RWPE1 (cell line): ENCODE results near the gene ASIC2.

ENCODE experiments used
- CTCF ChIA-PET: fragments of 350-600 bp; sonication (Branson Sonifier 250); formaldehyde crosslinking; extraction: SDS; loops from one replicate; lab custom pipeline; 2021; lab: Yijun Ruan, JAX
- POLR2A ChIA-PET: fragments of 400-600 bp; formaldehyde crosslinking; extraction: SDS; loops from one replicate; lab custom pipeline; 2020; ENCODE audit warnings: antibody characterized with exemption; ENCODE audit not compliant: low non-redundant PET; lab: Yijun Ruan, JAX
- DNase-seq: peaks from one replicate; pipeline ENCODE4 v3.0.0; 2012; ENCODE audit warnings: low spot score
- H3K27ac ChIP-seq: fragments of 450-650 bp; 2 replicates; pipeline ENCODE4 v1.5.1; 2017
- TF ChIP-seq, protein P1 (sequence below): fragments of 450-650 bp; conservative IDR thresholded peaks from 2 replicates; pipeline ENCODE4 v1.5.1; 2017; ENCODE audit warnings: low read depth, mild to moderate bottlenecking

Gene ASIC2

DNA sequence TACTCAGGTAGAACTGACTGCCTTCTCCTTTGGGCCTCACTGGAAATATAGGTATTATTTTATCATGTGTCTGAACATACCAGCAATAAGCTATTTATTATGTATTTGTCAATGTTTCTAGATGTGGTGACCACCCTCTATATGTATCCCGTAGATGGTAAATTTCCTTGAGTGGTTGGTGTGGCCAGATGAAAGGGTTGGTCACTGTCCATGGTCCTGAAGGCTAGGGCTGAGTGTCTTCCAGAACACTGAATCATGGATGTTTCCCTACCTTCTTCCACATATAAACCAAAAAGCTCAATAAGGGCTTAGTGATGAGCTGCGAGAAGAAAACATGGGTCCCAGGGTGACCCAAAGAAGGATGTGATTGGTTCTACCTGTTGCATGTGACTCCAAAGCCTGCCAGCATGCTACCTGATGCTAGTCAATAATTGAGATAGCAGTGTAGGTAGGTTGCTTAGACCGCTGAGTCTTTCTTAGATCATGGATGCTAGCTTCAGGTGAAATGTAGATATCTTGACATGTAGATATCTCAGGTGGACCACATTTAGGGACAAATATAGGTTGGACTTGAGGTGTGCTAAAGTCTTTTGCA is 150.3 kb downstream of the ASIC2 start:
- CTCF ChIA-PET, result no interaction called here
- peak; percentile 59 for DNase-seq
- TF ChIP-seq, protein P1, sequence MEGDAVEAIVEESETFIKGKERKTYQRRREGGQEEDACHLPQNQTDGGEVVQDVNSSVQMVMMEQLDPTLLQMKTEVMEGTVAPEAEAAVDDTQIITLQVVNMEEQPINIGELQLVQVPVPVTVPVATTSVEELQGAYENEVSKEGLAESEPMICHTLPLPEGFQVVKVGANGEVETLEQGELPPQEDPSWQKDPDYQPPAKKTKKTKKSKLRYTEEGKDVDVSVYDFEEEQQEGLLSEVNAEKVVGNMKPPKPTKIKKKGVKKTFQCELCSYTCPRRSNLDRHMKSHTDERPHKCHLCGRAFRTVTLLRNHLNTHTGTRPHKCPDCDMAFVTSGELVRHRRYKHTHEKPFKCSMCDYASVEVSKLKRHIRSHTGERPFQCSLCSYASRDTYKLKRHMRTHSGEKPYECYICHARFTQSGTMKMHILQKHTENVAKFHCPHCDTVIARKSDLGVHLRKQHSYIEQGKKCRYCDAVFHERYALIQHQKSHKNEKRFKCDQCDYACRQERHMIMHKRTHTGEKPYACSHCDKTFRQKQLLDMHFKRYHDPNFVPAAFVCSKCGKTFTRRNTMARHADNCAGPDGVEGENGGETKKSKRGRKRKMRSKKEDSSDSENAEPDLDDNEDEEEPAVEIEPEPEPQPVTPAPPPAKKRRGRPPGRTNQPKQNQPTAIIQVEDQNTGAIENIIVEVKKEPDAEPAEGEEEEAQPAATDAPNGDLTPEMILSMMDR, result no peak
- no peak overlapping the region for H3K27ac ChIP-seq
- POLR2A ChIA-PET, result no interaction called here

DNA sequence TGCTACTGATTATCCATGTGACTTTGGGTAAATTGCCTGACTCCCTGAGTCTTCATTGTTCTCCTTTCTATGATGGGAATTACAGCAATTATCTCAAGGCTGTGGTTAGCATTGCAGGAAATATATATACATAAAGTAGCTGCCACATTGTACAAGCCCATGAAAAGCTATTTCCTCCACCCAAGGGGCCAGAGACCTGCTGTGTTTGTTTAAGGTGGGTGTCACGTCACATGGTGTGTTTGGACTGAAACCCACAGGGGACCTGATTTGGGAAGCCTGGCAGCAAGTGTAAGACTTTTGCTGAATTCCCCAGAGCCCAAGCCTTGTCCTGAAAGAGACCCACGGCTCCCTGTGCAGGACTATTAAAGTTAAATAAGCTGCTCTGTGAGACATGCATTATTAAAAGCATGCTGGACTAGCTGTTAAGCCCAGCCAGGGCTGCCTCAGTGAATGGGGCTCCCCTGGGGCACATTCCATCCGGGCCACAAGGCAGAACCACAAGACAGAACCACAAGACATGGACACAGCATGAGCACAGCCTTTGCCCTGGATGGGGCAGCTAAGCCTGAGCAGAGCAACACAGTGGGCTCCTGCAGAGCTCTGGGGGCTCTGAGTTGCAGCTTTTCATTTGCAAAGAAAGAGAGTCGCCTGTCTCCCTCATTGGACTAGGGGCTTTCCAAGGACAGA is 152.5 kb downstream of the ASIC2 start:
- POLR2A ChIA-PET, result no interaction called here
- CTCF ChIA-PET, result interaction anchor here (0.7 kb wide), 1 partner anchor 8 kb away, joined by 3 read pairs; no protein-coding TSS in a partner anchor
- TF ChIP-seq, protein P1, result no peak
- H3K27ac ChIP-seq, result no peak overlapping the region
- no peak for DNase-seq

DNA sequence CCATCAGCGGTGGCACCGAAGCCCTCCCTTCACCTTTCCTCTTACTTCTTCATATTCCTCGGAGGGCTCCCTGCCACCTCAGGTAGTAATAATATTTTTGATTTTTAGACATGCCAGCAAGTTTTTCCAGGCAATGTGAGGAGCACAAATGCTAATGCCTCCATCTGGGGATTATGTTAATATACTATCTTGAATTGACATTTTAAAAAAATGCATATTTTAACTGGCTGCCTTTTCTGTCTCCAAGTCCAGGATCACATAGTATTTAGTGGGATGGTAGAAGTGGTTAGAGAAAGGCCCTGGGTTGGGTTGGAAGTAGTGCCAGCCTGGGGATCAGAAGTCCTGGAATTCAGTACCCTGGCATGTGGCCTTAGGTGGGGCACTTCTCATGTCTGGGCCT is 154.5 kb downstream of the ASIC2 start:
- H3K27ac ChIP-seq, result no peak overlapping the region
- POLR2A ChIA-PET, result no interaction called here
- no peak for DNase-seq
- CTCF ChIA-PET, result no interaction called here
- TF ChIP-seq, protein P1, result no peak

DNA sequence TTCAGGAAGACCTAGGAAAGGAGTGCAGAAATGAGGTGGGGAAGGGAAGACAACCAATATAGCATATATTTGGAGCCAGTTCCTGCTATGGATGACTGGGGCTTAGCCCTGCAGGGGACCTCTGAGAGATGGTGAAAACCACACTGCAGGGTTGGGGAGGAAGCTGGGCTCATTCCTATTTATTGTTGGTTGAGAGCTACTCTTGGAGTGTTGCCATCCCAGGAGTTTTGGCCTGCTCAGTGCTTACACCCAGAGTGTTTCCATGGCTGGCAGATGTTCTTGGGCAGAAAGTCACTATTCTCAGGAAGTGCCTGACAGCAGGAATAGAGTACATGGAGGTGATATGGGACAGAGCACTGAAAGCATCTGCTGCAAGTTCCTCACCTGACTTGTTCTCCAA is 155.7 kb downstream of the ASIC2 start:
- ChIA-PET POLR2A (no interaction called here), CTCF (no interaction called here)
- H3K27ac ChIP-seq, result no peak overlapping the region
- DNase-seq, result no peak
- TF ChIP-seq, protein P1, result no peak

DNA sequence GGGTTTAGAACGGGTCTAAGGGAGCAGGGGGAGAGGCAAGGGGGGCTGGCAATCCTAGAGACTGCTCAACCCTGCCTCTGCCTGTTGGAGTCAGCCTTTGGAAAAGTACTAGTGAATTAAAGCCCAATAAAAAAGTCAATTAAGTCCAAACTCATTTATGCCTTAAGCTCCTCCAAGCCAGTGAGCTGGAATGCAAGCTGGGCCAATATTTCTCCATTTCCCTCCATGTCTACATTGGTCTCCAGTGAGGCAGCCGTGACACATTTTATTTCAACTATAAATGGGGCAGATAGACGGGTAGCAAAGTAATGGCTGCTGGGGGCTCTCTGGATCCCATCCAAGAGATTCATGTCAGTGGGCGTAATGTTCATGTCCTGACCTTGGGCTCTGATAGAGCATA is 157.4 kb downstream of the ASIC2 start:
- TF ChIP-seq, protein P1, result no peak
- DNase-seq, result no peak
- CTCF ChIA-PET, result no interaction called here
- POLR2A ChIA-PET, result no interaction called here
- no peak overlapping the region for H3K27ac ChIP-seq

DNA sequence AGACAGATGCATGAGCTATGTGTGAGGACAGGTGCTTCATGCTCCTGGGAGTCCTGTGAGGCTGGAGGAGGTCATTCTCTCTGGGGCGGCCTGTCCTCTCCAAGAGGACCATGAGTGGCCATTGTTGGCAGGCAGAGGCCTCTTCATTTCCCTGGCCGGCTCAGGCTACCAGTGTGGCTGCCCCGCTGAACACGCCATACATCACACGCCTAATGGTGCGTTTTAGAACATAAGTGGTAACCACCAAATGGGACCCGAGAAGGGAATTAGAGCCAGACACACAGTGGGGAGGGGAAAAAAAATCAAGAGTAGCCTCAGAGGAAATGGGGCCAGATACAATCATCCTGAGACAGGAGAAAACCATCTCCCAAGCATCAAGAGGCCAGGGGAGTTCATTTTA is 161.5 kb downstream of the ASIC2 start:
- ChIA-PET POLR2A (no interaction called here), CTCF (interaction anchor here (0.6 kb wide), 1 partner anchor 79 kb away, joined by 3 read pairs; no protein-coding TSS in a partner anchor)
- TF ChIP-seq, protein P1, result no peak
- no peak for DNase-seq
- no peak overlapping the region for H3K27ac ChIP-seq
